GM21423 (cell line): ENCODE data around the gene PPP2R2D.
A peak's percentile ranks its signal among the peaks of the same experiment; 100 is the strongest.

Source experiments
- ATAC-seq: cut with Tn5 transposase; IDR thresholded peaks from one replicate; pipeline ENCODE4 v1.9.1; 2021; ENCODE audit warnings: mild to moderate bottlenecking, moderate library complexity; ENCODE audit not compliant: unreplicated experiment

PPP2R2D gene

GRCh38 chr10:131926253-131926652 is 25.4 kb downstream of the PPP2R2D start:
- no peak for ATAC-seq

GRCh38 chr10:131926743-131927595 is 26.2 kb downstream of the PPP2R2D start:
- no peak for ATAC-seq

DNA sequence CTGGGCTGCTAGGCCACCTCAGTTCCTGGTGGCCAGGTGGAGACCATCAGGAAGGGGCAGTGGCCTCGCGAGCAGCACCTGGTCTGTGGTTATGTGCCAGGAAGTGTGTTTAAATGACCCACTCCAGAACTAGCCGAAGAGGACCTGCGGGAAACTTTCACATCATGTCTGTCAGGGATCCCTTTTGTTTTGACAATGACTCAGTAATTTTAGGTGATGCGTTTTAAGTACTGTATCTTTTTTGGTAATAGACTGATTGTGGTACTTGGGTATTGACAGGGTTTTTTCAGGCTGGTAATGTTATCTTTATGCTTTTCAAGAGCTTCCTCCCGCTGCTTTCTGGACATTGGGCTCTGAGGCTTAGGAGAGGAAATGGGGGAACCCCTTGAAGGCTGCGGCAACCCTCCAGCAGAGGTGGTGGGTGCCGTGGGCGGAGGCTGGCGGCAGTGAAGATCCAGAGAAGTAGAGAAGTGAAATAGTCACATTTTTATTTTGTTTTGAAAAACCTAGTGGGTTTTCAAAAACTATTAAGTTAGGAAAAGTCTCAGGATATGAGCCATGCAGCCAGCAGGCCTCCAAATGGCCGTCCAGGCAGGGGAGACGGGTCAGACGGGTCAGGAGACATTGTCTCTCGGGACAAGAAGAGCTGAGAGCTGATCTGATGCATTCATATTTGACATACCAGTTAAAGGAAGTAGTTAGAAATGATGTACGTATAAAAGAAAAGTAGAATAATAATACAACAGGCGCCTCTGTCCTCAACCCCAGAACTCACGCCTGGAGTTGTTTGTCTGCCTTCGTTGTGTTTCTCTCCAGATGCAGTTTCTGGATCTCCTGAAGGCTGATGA is 27.7 kb downstream of the PPP2R2D start:
- peak; percentile 79 for ATAC-seq

- no peak for ATAC-seq
Measured at GRCh38 chr10:131929122-131929845, 28.5 kb downstream of the PPP2R2D start.

DNA sequence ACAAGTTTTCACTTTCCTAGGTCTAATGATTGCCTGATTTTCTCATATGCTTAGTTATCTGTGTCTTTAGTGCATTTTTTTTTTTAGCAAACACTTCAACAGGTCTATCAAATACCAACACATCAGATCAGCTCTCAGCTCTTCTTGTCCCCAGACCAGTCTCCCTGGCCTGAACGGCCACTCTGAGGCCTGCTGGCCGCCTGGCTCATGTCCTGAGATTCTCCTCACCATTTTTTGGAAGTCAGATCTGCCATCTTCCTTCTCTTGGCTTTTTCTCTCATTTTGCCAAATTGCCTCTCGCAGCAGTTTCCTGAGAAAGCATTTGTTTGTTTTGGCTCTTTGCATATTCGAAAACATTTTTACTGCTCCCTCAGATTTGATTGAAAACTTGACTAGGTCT is 29.3 kb downstream of the PPP2R2D start:
- ATAC-seq: no peak

- no peak for ATAC-seq
Measured at GRCh38 chr10:131930586-131931330, 29.9 kb downstream of the PPP2R2D start.

- no peak for ATAC-seq
Measured at GRCh38 chr10:131931981-131932380, 31.2 kb downstream of the PPP2R2D start.

- ATAC-seq: no peak
Measured at GRCh38 chr10:131933016-131933695, 32.3 kb downstream of the PPP2R2D start.

DNA sequence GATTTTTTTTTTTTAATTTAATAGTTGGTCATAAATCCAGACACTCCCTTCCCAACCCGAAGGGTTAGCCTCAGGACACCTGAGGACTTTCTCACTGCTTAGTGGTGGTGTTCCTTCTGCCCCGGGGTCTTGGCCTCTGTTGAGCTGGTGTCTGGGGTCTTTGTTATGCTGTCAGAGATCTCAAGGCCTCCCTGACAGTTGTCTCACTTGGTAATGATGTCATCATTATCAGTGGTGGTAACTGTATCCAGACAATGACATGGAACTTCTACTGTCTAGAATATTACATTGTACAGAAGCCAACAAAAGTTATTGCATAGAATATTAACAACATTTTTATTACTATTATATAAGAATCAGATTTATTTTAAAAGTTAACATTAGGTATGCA is 32.9 kb downstream of the PPP2R2D start:
- ATAC-seq: no peak

GRCh38 chr10:131934769-131935168 is 34.0 kb downstream of the PPP2R2D start:
- no peak for ATAC-seq

GRCh38 chr10:131935260-131935659 is 34.5 kb downstream of the PPP2R2D start:
- ATAC-seq: no peak

- no peak for ATAC-seq
Measured at GRCh38 chr10:131936294-131936693, 35.5 kb downstream of the PPP2R2D start.

DNA sequence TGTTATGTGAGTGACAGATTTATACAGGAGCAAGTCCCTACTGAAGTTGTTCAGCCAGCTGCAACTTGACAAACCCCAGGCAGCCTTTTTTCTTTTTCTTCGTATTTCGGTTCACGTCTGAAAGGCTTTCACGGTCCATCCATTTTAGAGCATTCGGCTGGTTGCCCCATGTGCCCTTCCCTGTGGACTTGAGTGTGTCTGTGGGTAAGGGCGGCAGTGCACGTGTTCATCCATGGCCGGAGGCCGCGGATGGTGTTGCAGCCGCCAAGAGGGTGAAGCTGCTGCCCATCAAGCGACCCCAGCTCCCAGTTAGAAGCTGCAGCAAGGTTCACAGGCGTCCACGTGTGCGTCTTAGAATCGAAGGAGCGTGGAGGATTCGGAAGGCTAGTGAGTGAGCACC is 35.9 kb downstream of the PPP2R2D start:
- ATAC-seq: no peak

DNA sequence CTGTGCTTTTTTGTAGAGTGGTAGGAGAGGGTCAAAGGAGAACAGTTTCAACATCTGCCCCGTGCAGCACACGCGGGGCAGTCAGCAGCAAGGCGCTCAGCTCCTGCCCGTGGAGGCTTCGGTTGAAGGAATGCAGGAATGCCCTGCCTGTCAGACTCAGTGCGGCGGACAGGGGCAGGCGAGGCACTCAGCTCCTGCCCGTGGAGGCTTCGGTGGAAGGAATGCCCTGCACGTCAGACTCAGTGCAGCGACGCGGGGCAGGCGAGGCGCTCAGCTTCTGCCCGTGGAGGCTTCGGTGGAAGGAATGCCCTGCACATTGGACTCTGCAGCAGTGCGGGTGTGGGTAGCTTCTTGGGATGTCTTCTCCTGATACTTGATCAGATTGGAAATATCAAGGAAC is 37.0 kb downstream of the PPP2R2D start:
- ATAC-seq: no peak

- no peak for ATAC-seq
Measured at GRCh38 chr10:131938681-131939080, 37.9 kb downstream of the PPP2R2D start.

DNA sequence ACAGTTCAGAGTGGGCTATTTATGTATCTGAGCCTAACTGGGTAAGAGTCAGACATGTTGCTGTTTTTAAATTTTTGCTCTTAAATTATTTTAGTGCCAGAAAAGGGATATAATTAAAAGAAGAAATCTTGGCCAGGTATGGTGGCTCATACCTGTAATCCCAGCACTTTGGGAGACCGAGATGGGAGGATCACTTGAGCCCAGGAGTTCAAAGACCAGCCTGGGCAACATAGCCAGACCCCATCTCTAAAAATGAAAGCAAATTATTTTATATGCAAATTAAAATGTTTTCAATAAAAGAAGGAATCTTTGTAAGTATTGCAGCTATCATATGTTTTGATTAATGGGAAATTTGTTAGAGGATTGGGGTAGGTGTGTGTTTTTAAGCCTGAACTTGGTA is 41.6 kb downstream of the PPP2R2D start:
- ATAC-seq: no peak

DNA sequence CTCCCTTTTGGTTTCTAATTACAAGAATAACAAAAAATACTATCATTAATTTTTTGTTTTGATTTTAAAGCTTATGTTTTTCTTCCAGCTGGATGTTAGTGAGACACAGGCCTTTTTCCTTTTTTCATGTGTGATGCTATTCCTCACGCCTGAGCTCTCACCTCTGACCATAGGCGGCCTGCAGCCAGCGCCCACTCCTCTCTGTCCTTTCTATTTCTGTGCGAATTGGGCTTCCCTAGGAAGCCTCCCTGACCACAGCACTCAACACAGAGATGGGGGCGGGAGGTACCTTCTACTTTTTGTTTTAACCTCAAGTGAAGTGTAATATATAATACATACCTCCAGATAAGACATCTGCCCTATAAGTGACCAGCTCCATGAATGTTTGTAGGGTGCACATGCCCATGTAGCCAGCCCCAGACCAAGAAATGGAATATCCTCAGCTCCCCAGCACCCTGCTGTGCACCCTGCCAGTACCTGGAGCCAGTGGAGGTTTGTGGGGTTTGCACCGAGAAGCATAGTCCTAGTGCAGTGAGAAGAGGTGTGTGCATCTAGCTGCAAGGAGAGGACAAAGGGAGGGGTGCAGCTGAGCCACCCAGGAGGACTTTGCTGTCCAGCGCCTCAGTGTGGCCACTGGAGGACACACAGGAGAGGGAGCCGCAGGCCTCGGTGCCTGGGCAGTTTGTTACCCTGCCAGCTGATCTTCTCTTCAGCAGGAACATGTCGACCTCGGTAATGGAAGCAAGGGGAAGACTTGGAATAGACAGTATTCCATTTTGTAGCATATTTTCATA is 42.4 kb downstream of the PPP2R2D start:
- ATAC-seq: no peak

DNA sequence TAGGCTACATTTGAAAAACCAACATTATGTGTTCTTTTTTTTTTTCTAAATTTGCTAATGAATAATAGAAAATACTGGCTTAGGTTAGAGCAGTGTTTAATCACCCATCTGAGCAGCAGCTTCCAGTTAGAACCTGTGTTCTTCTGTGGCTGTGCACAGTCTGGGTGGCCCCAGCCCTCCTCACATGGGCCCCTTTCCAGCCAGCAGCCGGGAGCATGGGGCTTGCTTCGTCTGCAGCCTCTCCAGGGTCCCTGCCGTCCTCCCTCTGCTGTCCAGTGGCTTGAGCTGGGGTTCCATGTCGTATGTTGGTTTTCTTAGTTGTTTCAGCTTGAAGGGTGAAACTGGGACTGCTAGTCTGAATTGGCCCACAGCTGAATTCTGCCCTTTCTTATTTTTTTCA is 43.6 kb downstream of the PPP2R2D start:
- ATAC-seq: no peak

DNA sequence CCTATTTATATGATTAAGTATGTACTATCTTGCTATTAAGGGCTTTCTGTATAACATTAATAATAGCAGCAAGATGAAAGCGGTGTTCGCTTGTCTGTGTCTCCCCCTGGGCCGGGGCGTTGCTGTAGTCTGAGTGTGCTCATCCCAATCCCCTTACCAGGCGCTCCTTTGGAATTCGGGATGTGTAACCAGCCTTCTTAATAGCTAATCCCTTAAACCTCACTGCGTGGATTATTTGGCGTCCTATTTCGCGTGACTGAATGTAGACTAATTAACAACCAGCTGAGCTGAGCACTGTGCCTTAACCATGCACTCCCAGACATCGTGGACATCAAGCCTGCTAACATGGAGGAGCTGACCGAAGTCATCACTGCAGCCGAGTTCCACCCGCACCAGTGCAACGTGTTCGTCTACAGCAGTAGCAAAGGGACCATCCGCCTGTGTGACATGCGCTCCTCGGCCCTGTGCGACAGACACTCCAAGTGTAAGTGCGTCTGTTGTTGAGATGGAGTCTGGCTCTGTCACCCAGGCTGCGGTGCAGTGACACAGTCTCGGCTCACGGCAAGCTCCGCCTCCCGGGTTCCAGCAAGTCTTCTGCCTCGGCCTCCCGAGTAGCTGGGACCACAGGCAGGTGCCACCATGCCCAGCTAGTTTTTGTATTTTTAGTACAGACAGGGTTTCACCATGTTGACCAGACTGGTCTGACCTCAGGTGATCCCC is 44.3 kb downstream of the PPP2R2D start:
- no peak for ATAC-seq
